ENCODE results near the gene AREL1. TPM values are rescaled to one million over a fixed set of nuclear protein-coding genes. Genes with fewer than 3 reads are reported as not detected.

AREL1 gene
- total RNA-seq, 1 experiment from 2014 or later, result 45.9 TPM

DNA sequence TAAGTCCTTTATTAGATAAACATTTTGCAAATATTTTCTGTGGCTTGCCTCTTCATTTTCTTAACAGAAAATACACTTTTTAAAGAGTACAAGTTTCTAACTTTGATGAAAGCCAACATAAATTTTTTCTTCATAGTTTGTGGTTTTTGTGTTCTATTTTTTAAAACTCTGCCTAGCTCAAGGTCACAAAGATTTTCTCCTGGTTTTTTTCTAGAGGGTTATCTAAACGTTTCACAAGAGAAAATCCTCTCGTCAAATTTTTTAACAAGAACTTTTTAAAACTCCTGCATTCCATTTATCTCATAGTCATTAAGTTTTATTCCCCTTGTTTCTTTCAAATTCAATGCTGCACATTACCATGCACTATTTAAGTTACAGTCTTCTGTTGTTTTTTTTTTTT lies 8.2 kb downstream of the AREL1 start:
- no peak overlapping the region for H3K4me3 ChIP-seq (replicated peaks in 1 of 2; ENCODE audit: low read depth in 1 of 2, low read length in 2 of 2)
- no peak for TF ChIP-seq ELF1 (IDR thresholded peaks at IDR 0.05; ENCODE audit: borderline replicate concordance, low read depth)
- no peak for TF ChIP-seq MAX (IDR thresholded peaks at IDR 0.05)
- no peak for TF ChIP-seq SRF (IDR thresholded peaks at IDR 0.05; ENCODE audit: low read depth)
- intact Hi-C loops (cut with micrococcal nuclease), result no loop called here
- ChIA-PET CTCF (no interaction called here), POLR2A (no interaction called here), RAD21 (ENCODE audit: low non-redundant PET in 1 of 2, low total read pairs in 2 of 2, uncharacterized antibody in 2 of 2, unreplicated experiment in 2 of 2) (no interaction called here)
- H3K9me3 ChIP-seq (ENCODE audit: control insufficient read depth in 1 of 2, insufficient read depth in 1 of 2, low read depth in 1 of 2, low read length in 2 of 2), result peaks cover 3 to 6% of the 10 kb centered on the region in 2 experiments; a peak in 2 of 4 replicates
- H3K9me2 ChIP-seq (ENCODE audit: insufficient read depth), result no peaks in the 10 kb centered on the region
- no peak for DNase-seq (ENCODE audit: low read depth, low spot score)
- no peak overlapping the region for H3K27ac ChIP-seq (ENCODE audit: low read depth, low read length)
- H3K36me3 ChIP-seq (ENCODE audit: control insufficient read depth in 1 of 2, insufficient read depth in 2 of 2, low read length in 2 of 2), result no peaks in the 10 kb centered on the region
- no peaks in the 10 kb centered on the region for H3K4me1 ChIP-seq (ENCODE audit: control insufficient read depth in 1 of 2, insufficient read depth in 2 of 2, low read length in 2 of 2)
- ATAC-seq, result no peak
- H4K20me1 ChIP-seq (ENCODE audit: insufficient read depth), result no peaks in the 10 kb centered on the region
- H3K4me2 ChIP-seq (ENCODE audit: low read length), result no peak overlapping the region
- H3K27me3 ChIP-seq (ENCODE audit: insufficient read depth, low read length), result no peaks in the 10 kb centered on the region
- no TSS peak for BruUV-seq (replicated peaks)
- no peak overlapping the region for H3K9ac ChIP-seq (ENCODE audit: low read length)
- no peak overlapping the region for H2AFZ ChIP-seq (ENCODE audit: low read depth, low read length, poor library complexity, severe bottlenecking)
- peaks cover 92% of the 10 kb centered on the region for H3K79me2 ChIP-seq (ENCODE audit: insufficient read depth, low read length)

DNA sequence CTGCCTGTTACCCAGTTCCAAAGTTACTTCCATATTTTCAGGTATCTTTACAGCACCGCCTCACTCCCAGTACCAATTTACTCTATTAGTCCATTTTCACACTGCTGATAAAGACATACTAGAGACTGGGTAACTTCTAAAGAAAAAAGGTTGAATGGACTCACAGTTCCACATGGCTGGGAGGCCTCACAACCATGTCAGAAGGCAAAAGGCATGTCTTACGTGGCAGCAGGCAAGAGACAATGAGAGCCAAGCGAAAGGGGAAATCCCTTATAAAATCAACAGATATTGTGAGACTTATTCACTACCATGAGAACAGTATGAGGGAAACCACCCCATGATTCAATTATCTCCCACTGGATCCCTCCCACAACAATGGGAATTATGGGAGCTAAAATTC lies 9.8 kb downstream of the AREL1 start:
- no peak for ATAC-seq
- H4K20me1 ChIP-seq (ENCODE audit: insufficient read depth), result no peaks in the 10 kb centered on the region

More for the DNA sequence above, 9.8 kb downstream of the AREL1 start:
- no peak overlapping the region for H3K27ac ChIP-seq (ENCODE audit: low read depth, low read length)
- no peak for TF ChIP-seq FOSL1 (IDR thresholded peaks at IDR 0.05; ENCODE audit: low read depth)
- H2AFZ ChIP-seq (ENCODE audit: low read depth, low read length, poor library complexity, severe bottlenecking), result no peak overlapping the region
- RAD21 ChIA-PET (ENCODE audit: low non-redundant PET in 1 of 2, low total read pairs in 2 of 2, uncharacterized antibody in 2 of 2, unreplicated experiment in 2 of 2), result no interaction called here
- no peak overlapping the region for H3K9ac ChIP-seq (ENCODE audit: low read length)
- no TSS peak for BruUV-seq (replicated peaks)
- H3K9me2 ChIP-seq (ENCODE audit: insufficient read depth), result no peaks in the 10 kb centered on the region
- peaks cover 91% of the 10 kb centered on the region for H3K79me2 ChIP-seq (ENCODE audit: insufficient read depth, low read length)
- POLR2A ChIA-PET, result no interaction called here
- peaks cover 3 to 6% of the 10 kb centered on the region in 2 experiments; a peak in 2 of 4 replicates for H3K9me3 ChIP-seq (ENCODE audit: control insufficient read depth in 1 of 2, insufficient read depth in 1 of 2, low read depth in 1 of 2, low read length in 2 of 2)
- CTCF ChIA-PET, result no interaction called here
- H3K4me1 ChIP-seq (ENCODE audit: control insufficient read depth in 1 of 2, insufficient read depth in 2 of 2, low read length in 2 of 2), result no peaks in the 10 kb centered on the region
- H3K4me3 ChIP-seq (replicated peaks in 1 of 2; ENCODE audit: low read depth in 1 of 2, low read length in 2 of 2), result no peak overlapping the region
- H3K27me3 ChIP-seq (ENCODE audit: insufficient read depth, low read length), result no peaks in the 10 kb centered on the region
- H3K4me2 ChIP-seq (ENCODE audit: low read length), result no peak overlapping the region
- DNase-seq (ENCODE audit: low read depth, low spot score), result no peak
- intact Hi-C loops (cut with micrococcal nuclease), result no loop called here
- no peaks in the 10 kb centered on the region for H3K36me3 ChIP-seq (ENCODE audit: control insufficient read depth in 1 of 2, insufficient read depth in 2 of 2, low read length in 2 of 2)
